GM06990 (cell line): ENCODE measurements around the gene OR4K14.

Experiments used
- DNase-seq: peaks from one replicate; pipeline ENCODE4 v3.0.0-alpha.2; 2011; ENCODE audit not compliant: insufficient read length; ENCODE audit errors: extremely low read depth
- H3K27me3 ChIP-seq: replicated peaks from 2 replicates; pipeline ENCODE4 v1.6.0; 2011; ENCODE audit warnings: low read length; ENCODE audit not compliant: control insufficient read depth, insufficient read depth
- H3K36me3 ChIP-seq: 2 replicates; pipeline ENCODE4 v1.5.1; 2011; ENCODE audit warnings: low read length; ENCODE audit not compliant: control insufficient read depth, insufficient read depth
- H3K4me3 ChIP-seq: replicated peaks from 2 replicates; pipeline ENCODE4 v1.5.1; 2011; ENCODE audit warnings: low read depth, mild to moderate bottlenecking, control low read depth, low read length
- CTCF ChIP-seq: IDR thresholded peaks from 2 replicates; pipeline ENCODE4 v1.5.1; 2011; ENCODE audit warnings: low read length, control low read depth, mild to moderate bottlenecking, inconsistent platforms; ENCODE audit not compliant: insufficient read depth, poor library complexity, severe bottlenecking

Gene OR4K14

DNA sequence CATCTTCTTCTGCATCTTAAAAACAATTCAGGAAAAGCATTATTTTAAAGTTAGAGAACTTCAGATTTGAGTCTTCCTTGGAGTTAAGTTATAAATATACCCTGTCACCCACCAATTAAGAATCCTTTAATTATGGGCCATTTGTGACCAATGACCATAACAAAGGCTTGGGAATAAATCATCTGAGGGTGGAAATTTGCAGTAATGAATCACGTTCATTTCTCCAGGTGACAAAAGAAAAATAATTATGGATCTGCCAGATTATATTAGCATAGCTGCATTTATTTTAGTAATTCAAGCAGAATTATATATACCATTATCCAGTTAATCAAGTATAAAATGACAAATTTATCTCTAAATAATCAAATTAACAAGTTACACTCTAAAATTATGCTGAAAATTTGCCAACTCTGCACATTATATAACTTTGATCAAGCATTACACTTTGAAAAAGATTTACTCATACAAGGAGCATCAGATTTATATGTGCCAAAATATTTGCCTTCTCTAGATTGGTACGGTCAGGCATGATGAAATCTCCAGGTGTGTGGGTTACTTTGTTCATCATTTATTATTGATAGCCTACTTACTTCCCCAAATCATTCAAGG, at the start of gene OR4K14:
Gene OR4K14 (minus strand): TSS at position 51 of the 609 bp plus-strand sequence. CDS start 4,114 bp downstream, outside the sequence.
- H3K36me3 ChIP-seq, result no peaks in the 10 kb centered on the region
- DNase-seq, result no peak
- H3K4me3 ChIP-seq, result no peak within 1 kb of the TSS
- no peak for TF ChIP-seq CTCF
- no peaks in the 10 kb centered on the region for H3K27me3 ChIP-seq

DNA sequence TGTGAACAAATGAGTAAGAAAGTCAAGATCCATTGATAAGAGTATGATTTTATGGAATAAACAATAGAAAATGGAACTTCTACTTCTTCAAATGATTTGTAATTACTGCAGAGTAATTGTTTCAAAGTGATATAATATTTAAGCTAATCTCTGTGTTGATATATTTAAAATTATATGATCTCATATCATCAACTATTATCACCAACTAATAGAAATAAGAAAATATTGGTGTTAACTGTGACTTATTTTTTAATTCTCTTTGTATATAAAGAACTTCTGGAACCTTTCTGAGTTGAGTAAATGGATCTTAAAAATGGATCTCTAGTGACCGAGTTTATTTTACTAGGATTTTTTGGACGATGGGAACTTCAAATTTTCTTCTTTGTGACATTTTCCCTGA, 40.6 kb upstream of the OR4K14 start, which contains the start of gene OR4L1:
Gene OR4L1 (plus strand): TSS at position 301 of the 400 bp plus-strand sequence. CDS start 0 bp downstream, at position 301.
- no peak for DNase-seq
- Histone ChIP-seq H3K27me3 (no peaks in the 10 kb centered on the region), H3K36me3 (no peaks in the 10 kb centered on the region), H3K4me3 (no peak within 1 kb of the TSS)
- no peak for TF ChIP-seq CTCF

- no peaks in the 10 kb centered on the region for H3K36me3 ChIP-seq
- DNase-seq, result no peak
- no peaks in the 10 kb centered on the region for H3K27me3 ChIP-seq
- TF ChIP-seq CTCF, result no peak
- no peak overlapping the region for H3K4me3 ChIP-seq
Observed at GRCh38 chr14:20048202-20048601, 29.1 kb upstream of the OR4K14 start.

DNA sequence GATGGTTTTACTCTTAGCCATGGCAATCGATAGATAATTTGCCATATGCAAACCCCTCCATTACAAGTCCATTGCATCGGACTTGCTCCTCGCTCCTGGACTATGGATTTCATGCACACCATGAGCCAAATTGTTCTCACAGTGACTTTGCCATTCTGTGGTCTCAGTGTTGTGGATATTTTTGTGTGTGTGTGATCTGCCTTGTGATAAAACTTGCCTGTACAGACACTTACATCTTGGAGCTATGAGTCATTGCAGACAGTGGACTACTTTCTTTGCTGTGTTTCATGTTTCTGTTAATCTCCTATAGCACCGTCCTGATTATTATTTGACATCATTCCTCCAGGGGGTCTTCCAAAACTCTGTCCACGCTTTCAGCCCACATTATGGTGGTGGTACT, 25.1 kb upstream of the OR4K14 start:
- DNase-seq, result no peak
- Histone ChIP-seq H3K4me3 (no peak overlapping the region), H3K27me3 (no peaks in the 10 kb centered on the region), H3K36me3 (no peaks in the 10 kb centered on the region)
- TF ChIP-seq CTCF, result no peak

DNA sequence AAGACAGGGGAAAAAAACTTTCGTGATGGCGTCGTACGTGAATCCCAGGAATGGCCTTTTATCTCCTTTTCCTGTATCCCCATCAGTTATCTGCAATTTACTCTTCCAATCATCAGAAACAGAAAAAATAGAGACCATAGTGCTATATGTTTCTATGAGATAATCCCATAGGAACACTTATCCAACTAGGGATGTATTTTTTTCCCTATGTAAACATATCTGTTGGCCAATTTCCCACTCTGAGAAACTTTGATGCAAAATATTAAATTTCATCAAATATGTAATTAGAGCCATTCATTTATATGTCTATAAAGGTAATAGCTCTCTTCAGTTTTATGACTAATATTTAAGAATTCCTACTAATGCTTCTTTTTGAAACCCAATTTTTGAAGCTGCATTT, 16.8 kb upstream of the OR4K14 start, which contains the start of gene OR4K13:
Gene OR4K13 (minus strand): TSS at position 101 of the 400 bp plus-strand sequence. CDS start 1,280 bp downstream, outside the sequence.
- Histone ChIP-seq H3K36me3 (no peaks in the 10 kb centered on the region), H3K27me3 (no peaks in the 10 kb centered on the region), H3K4me3 (no peak within 1 kb of the TSS)
- DNase-seq, result no peak
- no peak for TF ChIP-seq CTCF
